ENCODE results near the gene CSF1. TPM values are rescaled to one million over a fixed set of nuclear protein-coding genes. Genes with fewer than 3 reads are reported as not detected.

The CSF1 gene
- total RNA-seq, 1 experiment from 2014 or later = 3.0 TPM

GRCh38 chr1:109890115-109890953 is 20.3 kb upstream of the CSF1 start:
- H3K4me1 ChIP-seq (ENCODE audit: control insufficient read depth in 1 of 2, insufficient read depth in 2 of 2, low read length in 2 of 2) = peaks cover under 1 to 28% of the 10 kb centered on the region in 2 experiments; a peak in 3 of 4 replicates
- TF ChIP-seq RAD21 (IDR thresholded peaks at IDR 0.05; ENCODE audit: low read depth) = no peak
- TF ChIP-seq ZNF274 (IDR thresholded peaks at IDR 0.05; ENCODE audit: low read depth, low read length) = no peak
- TF ChIP-seq ELF1 (IDR thresholded peaks at IDR 0.05; ENCODE audit: borderline replicate concordance, low read depth) = no peak
- TF ChIP-seq SP1 (IDR thresholded peaks at IDR 0.05; ENCODE audit: low read depth) = no peak
- no peak for TF ChIP-seq EZH2 (IDR thresholded peaks at IDR 0.05)
- TF ChIP-seq EGR1 (IDR thresholded peaks at IDR 0.05; ENCODE audit: low read depth) = no peak
- no peak for TF ChIP-seq MAX (IDR thresholded peaks at IDR 0.05)
- TF ChIP-seq JUND (IDR thresholded peaks at IDR 0.05) = no peak
- TF ChIP-seq REST (IDR thresholded peaks at IDR 0.05; ENCODE audit: low read depth) = no peak
- no peak for TF ChIP-seq POLR2A (IDR thresholded peaks at IDR 0.05; ENCODE audit: borderline replicate concordance, extremely low read depth, insufficient read depth, insufficient read length)
- no peak for TF ChIP-seq CEBPB (IDR thresholded peaks at IDR 0.05; ENCODE audit: low read depth)
- no peak for TF ChIP-seq CBX3 (IDR thresholded peaks at IDR 0.05; ENCODE audit: low read depth)
- no peak for TF ChIP-seq ATF3 (IDR thresholded peaks at IDR 0.05)
- ChIA-PET POLR2A (no interaction called here), CTCF (no interaction called here), RAD21 (ENCODE audit: low non-redundant PET in 1 of 2, low total read pairs in 2 of 2, uncharacterized antibody in 2 of 2, unreplicated experiment in 2 of 2) (no interaction called here)
- intact Hi-C loops (cut with micrococcal nuclease) = no loop called here
- DNase-seq (ENCODE audit: low read depth, low spot score) = no peak
- H2AFZ ChIP-seq (ENCODE audit: low read depth, low read length, poor library complexity, severe bottlenecking) = no peak overlapping the region
- H3K27ac ChIP-seq (ENCODE audit: low read depth, low read length) = no peak overlapping the region
- ATAC-seq = no peak
- no peaks in the 10 kb centered on the region for H3K79me2 ChIP-seq (ENCODE audit: insufficient read depth, low read length)
- H3K4me2 ChIP-seq (ENCODE audit: low read length) = no peak overlapping the region
- H3K36me3 ChIP-seq (ENCODE audit: control insufficient read depth in 1 of 2, insufficient read depth in 2 of 2, low read length in 2 of 2) = no peaks in the 10 kb centered on the region
- no peak overlapping the region for H3K9ac ChIP-seq (ENCODE audit: low read length)
- no peaks in the 10 kb centered on the region for H3K9me2 ChIP-seq (ENCODE audit: insufficient read depth)
- no peaks in the 10 kb centered on the region for H4K20me1 ChIP-seq (ENCODE audit: insufficient read depth)
- no peaks in the 10 kb centered on the region for H3K9me3 ChIP-seq (ENCODE audit: control insufficient read depth in 1 of 2, insufficient read depth in 1 of 2, low read depth in 1 of 2, low read length in 2 of 2)
- no peak overlapping the region for H3K4me3 ChIP-seq (replicated peaks in 1 of 2; ENCODE audit: low read depth in 1 of 2, low read length in 2 of 2)
- no peaks in the 10 kb centered on the region for H3K27me3 ChIP-seq (ENCODE audit: insufficient read depth, low read length)
- no TSS peak for BruUV-seq (replicated peaks)
